ENCODE measurements around the gene MPIG6B.
A peak's percentile ranks its signal among the peaks of the same experiment; 100 is the strongest.

The MPIG6B gene

GRCh38 chr6:31729979-31730630 lies 6.9 kb downstream of the MPIG6B start:
- H3K36me3 ChIP-seq: peaks cover 58 to 69% (median 63%) of the 10 kb centered on the region in 3 donors
- peak; percentile 92 to 95 for DNase-seq
- H3K4me1 ChIP-seq: peaks cover 0 to 48% (median 36%) of the 10 kb centered on the region in 4 donors
- peak overlapping the region; percentile 69 to 78 for H3K4me3 ChIP-seq
- H3K27me3 ChIP-seq: no peaks in the 10 kb centered on the region
- H3K27ac ChIP-seq: peak overlapping the region; percentile 88 to 94
- peak in 1 of 2 experiments; percentile 13 for TF ChIP-seq CTCF (IDR thresholded peaks at IDR 0.05)
- no peaks in the 10 kb centered on the region for H3K9me3 ChIP-seq
- intact Hi-C loops (cut with DNase I; ENCODE audit: low total_unique reads): loop anchor here (10.0 kb wide), 1 partner anchor 105 kb away; no protein-coding TSS in a partner anchor

GRCh38 chr6:31730631-31731086 lies 7.5 kb downstream of the MPIG6B start:
- peaks cover 0 to 48% (median 36%) of the 10 kb centered on the region in 4 donors for H3K4me1 ChIP-seq
- peak overlapping the region; percentile 69 to 78 for H3K4me3 ChIP-seq
- H3K27ac ChIP-seq: peak overlapping the region; percentile 88 to 94
- intact Hi-C loops (cut with DNase I; ENCODE audit: low total_unique reads): no loop called here
- no peak for DNase-seq
- H3K36me3 ChIP-seq: peaks cover 58 to 66% (median 58%) of the 10 kb centered on the region in 3 donors
- H3K9me3 ChIP-seq: no peaks in the 10 kb centered on the region
- no peaks in the 10 kb centered on the region for H3K27me3 ChIP-seq
- TF ChIP-seq CTCF (IDR thresholded peaks at IDR 0.05): no peak

DNA sequence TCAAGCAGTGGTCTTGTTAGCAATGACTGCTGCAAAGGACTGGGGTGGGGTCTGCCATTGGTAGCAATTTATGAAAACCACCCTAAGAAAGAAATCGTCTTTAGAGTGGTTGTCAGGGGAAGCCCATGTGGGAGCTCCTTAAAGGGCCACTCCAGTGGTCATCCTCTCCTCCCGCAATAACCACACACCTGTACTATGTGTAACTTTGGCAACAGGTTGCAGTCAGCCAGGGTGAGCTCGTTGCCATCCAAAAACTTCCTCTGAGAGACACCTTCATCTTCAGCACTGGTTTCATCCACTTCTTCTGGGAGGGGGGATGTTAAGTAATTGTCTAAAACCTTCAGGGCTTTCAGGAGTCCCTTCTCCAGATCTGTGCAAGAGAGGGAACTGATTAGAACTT lies 8.9 kb downstream of the MPIG6B start:
- no peak overlapping the region for H3K27ac ChIP-seq
- no peaks in the 10 kb centered on the region for H3K9me3 ChIP-seq
- H3K4me1 ChIP-seq: peaks cover 0 to 49% (median 40%) of the 10 kb centered on the region in 4 donors
- no peak for DNase-seq
- H3K4me3 ChIP-seq: no peak overlapping the region
- intact Hi-C loops (cut with DNase I; ENCODE audit: low total_unique reads): no loop called here
- no peaks in the 10 kb centered on the region for H3K27me3 ChIP-seq
- no peak for TF ChIP-seq CTCF (IDR thresholded peaks at IDR 0.05)
- H3K36me3 ChIP-seq: peaks cover 44 to 53% (median 45%) of the 10 kb centered on the region in 3 donors

GRCh38 chr6:31733734-31734133 lies 10.6 kb downstream of the MPIG6B start:
- H3K36me3 ChIP-seq: peaks cover 37 to 38% (median 38%) of the 10 kb centered on the region in 3 donors
- peak overlapping the region in 1 of 2 donors; percentile 87 for H3K4me3 ChIP-seq
- DNase-seq: no peak
- peak overlapping the region; percentile 86 to 96 for H3K27ac ChIP-seq
- peaks cover 0 to 46% (median 27%) of the 10 kb centered on the region in 4 donors for H3K4me1 ChIP-seq
- H3K27me3 ChIP-seq: no peaks in the 10 kb centered on the region
- H3K9me3 ChIP-seq: no peaks in the 10 kb centered on the region
- intact Hi-C loops (cut with DNase I; ENCODE audit: low total_unique reads): no loop called here
- no peak for TF ChIP-seq CTCF (IDR thresholded peaks at IDR 0.05)

DNA sequence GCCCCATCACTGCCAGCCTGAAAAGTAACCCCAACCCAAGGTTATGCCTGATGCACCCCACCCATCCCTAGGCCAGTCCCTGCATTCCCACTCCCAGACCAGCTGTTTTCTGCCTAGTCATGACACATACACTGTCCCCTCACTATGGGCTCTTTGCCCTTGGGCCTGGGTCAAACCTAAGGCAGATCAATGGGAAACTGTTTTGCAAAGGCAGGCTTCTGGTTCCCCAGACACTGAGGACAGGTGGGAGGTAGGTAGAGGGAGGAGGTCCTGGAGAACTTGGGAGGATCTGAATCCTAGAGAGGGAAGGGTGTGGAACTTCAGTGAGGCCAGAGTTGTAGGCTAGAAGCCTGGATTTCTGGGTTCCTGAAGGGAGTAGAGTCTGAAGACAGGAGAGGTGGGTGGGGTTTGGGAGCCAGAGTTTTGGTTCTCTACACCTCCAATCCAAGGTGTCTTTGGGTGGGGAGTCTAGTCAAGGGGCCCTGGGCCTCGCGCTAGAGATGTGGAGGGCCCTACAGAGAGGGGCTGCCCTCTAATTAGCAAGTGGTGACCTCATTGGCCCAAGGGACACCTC lies 11.2 kb downstream of the MPIG6B start:
- TF ChIP-seq CTCF (IDR thresholded peaks at IDR 0.05): no peak
- Histone ChIP-seq H3K4me1 (peaks cover 0 to 46% (median 27%) of the 10 kb centered on the region in 4 donors), H3K27ac (peak overlapping the region; percentile 86 to 96), H3K9me3 (no peaks in the 10 kb centered on the region), H3K27me3 (no peaks in the 10 kb centered on the region), H3K36me3 (peaks cover 37 to 38% (median 38%) of the 10 kb centered on the region in 3 donors), H3K4me3 (peak overlapping the region; percentile 64 to 87)
- intact Hi-C loops (cut with DNase I; ENCODE audit: low total_unique reads): no loop called here
- no peak for DNase-seq

Measured in tibial artery (tissue), 4 donors.